Measurements from ENCODE around the gene SRSF12.
"Not testable (repeated sequence)": the region's sequence is repeated elsewhere in the genome, so short reads cannot be mapped to it uniquely, and the experiment has no call there.

SRSF12 gene

DNA sequence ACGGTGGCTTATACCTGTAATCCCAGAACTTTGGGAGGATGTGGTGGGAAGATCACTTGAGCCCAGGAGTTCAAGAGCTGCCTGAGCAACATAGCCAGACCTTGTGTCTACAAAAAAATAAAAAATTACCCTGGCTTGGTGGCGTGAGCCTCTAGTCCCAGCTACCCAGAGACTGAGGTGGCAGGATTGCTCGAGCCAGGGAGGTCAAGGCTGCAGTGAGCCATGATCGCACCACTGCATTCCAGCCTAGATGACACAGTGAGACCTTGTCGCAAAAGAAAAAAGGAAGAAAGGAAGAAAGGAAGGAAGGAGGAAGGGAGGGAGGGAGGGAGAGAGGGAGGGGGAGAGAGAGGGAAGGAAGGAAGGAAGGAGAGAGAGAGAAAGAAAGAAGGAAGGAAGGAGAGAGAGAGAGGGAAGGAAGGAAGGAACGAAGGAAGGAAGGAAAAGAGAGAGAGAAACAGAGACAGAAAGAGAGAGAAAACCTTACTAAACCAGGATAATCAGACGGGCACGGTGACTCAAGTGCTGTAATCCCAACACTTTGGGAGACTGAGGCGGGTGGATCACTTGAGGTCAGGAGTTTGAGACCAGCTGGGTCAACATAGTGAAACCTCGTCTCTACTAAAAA lies 48.2 kb downstream of the SRSF12 start:
- WGBS, 2 experiments (ENCODE audit: insufficient coverage in 2 of 2) = 86 to 94% methylated on average over 9 to 10 of the region's 10 CpGs
- Histone ChIP-seq H3K27ac (ENCODE audit: low read depth, low read length, severe bottlenecking) (no peak overlapping the region), H3K36me3 (ENCODE audit: control insufficient read depth, insufficient read depth, low read length) (no peaks in the 10 kb centered on the region), H3K4me1 (ENCODE audit: control insufficient read depth, insufficient read depth, low read length, poor library complexity, severe bottlenecking) (no peaks in the 10 kb centered on the region), H3K4me3 (ENCODE audit: extremely low read depth, insufficient read depth, low read length, poor library complexity, severe bottlenecking) (no peak overlapping the region), H3K9me3 (ENCODE audit: control insufficient read depth, low read length) (no peaks in the 10 kb centered on the region)

- Histone ChIP-seq H3K4me3 (ENCODE audit: extremely low read depth, insufficient read depth, low read length, poor library complexity, severe bottlenecking) (no peak overlapping the region), H3K4me1 (ENCODE audit: control insufficient read depth, insufficient read depth, low read length, poor library complexity, severe bottlenecking) (no peaks in the 10 kb centered on the region)
- WGBS, 2 experiments (ENCODE audit: insufficient coverage in 2 of 2) = no CpG with 5 or more reads among the region's 1 CpG
Measured at GRCh38 chr6:89068695-89069094, 49.2 kb downstream of the SRSF12 start.

GRCh38 chr6:89067796-89068195 lies 50.1 kb downstream of the SRSF12 start:
- no peaks in the 10 kb centered on the region for H3K9me3 ChIP-seq (ENCODE audit: control insufficient read depth, low read length)
- H3K4me3 ChIP-seq (ENCODE audit: extremely low read depth, insufficient read depth, low read length, poor library complexity, severe bottlenecking) = no peak overlapping the region
- no peaks in the 10 kb centered on the region for H3K4me1 ChIP-seq (ENCODE audit: control insufficient read depth, insufficient read depth, low read length, poor library complexity, severe bottlenecking)
- no peaks in the 10 kb centered on the region for H3K36me3 ChIP-seq (ENCODE audit: control insufficient read depth, insufficient read depth, low read length)
- no peak overlapping the region for H3K27ac ChIP-seq (ENCODE audit: low read depth, low read length, severe bottlenecking)

More at GRCh38 chr6:89068695-89069094, 49.2 kb downstream of the SRSF12 start:
- Histone ChIP-seq H3K9me3 (ENCODE audit: control insufficient read depth, low read length) (no peaks in the 10 kb centered on the region), H3K27ac (ENCODE audit: low read depth, low read length, severe bottlenecking) (no peak overlapping the region), H3K36me3 (ENCODE audit: control insufficient read depth, insufficient read depth, low read length) (no peaks in the 10 kb centered on the region)

- no peak overlapping the region for H3K4me3 ChIP-seq (ENCODE audit: extremely low read depth, insufficient read depth, low read length, poor library complexity, severe bottlenecking)
- no peaks in the 10 kb centered on the region for H3K9me3 ChIP-seq (ENCODE audit: control insufficient read depth, low read length)
- no peaks in the 10 kb centered on the region for H3K36me3 ChIP-seq (ENCODE audit: control insufficient read depth, insufficient read depth, low read length)
- H3K4me1 ChIP-seq (ENCODE audit: control insufficient read depth, insufficient read depth, low read length, poor library complexity, severe bottlenecking) = no peaks in the 10 kb centered on the region
- WGBS, 2 experiments (ENCODE audit: insufficient coverage in 2 of 2) = 68% methylated on average over 3 of the region's 4 CpGs; no CpG with 5 or more reads in 1 of the 2 experiments
- H3K27ac ChIP-seq (ENCODE audit: low read depth, low read length, severe bottlenecking) = no peak overlapping the region
Measured at GRCh38 chr6:89066940-89067646, 50.8 kb downstream of the SRSF12 start.

- H3K36me3 ChIP-seq (ENCODE audit: control insufficient read depth, insufficient read depth, low read length); H3K27ac ChIP-seq (ENCODE audit: low read depth, low read length, severe bottlenecking); H3K9me3 ChIP-seq (ENCODE audit: control insufficient read depth, low read length); H3K4me3 ChIP-seq (ENCODE audit: extremely low read depth, insufficient read depth, low read length, poor library complexity, severe bottlenecking); H3K4me1 ChIP-seq (ENCODE audit: control insufficient read depth, insufficient read depth, low read length, poor library complexity, severe bottlenecking): not testable (repeated sequence)
- WGBS, 2 experiments (ENCODE audit: insufficient coverage in 2 of 2) = 96% methylated on average over 4 of the region's 9 CpGs; no CpG with 5 or more reads in 1 of the 2 experiments
Measured at GRCh38 chr6:89066121-89066520, 51.8 kb downstream of the SRSF12 start.

DNA sequence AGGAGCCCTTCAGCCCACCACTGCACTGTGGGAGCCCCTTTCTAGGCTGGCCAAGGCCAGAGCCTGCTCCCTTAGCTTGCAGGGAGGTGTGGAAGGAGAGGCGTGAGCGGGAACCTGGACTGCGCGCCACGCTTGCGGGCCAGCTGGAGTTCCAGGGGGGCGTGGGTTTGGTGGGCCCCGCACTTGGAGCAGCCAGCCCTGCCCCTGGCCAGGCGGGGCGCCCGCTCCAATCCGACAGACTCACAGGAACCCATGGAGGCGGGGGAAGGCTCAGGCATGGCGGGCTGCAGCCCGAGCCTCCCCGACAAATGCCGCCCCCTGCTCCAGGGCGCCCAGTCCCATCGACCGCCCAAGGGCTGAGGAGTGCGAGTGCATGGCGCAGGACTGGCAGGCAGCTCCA lies 52.9 kb downstream of the SRSF12 start:
- not testable (repeated sequence) for H3K36me3 ChIP-seq (ENCODE audit: control insufficient read depth, insufficient read depth, low read length); H3K4me1 ChIP-seq (ENCODE audit: control insufficient read depth, insufficient read depth, low read length, poor library complexity, severe bottlenecking); H3K9me3 ChIP-seq (ENCODE audit: control insufficient read depth, low read length); H3K27ac ChIP-seq (ENCODE audit: low read depth, low read length, severe bottlenecking); H3K4me3 ChIP-seq (ENCODE audit: extremely low read depth, insufficient read depth, low read length, poor library complexity, severe bottlenecking)
- WGBS, 2 experiments (ENCODE audit: insufficient coverage in 2 of 2) = 93 to 94% methylated on average over 12 to 21 of the region's 22 CpGs

GRCh38 chr6:89063881-89064280 lies 54.0 kb downstream of the SRSF12 start:
- Histone ChIP-seq H3K27ac (ENCODE audit: low read depth, low read length, severe bottlenecking) (no peak overlapping the region), H3K36me3 (ENCODE audit: control insufficient read depth, insufficient read depth, low read length) (no peaks in the 10 kb centered on the region)

GRCh38 chr6:89059227-89059626 lies 58.6 kb downstream of the SRSF12 start:
- no peaks in the 10 kb centered on the region for H3K36me3 ChIP-seq (ENCODE audit: control insufficient read depth, insufficient read depth, low read length)
- H3K4me3 ChIP-seq (ENCODE audit: extremely low read depth, insufficient read depth, low read length, poor library complexity, severe bottlenecking) = no peak overlapping the region
- no peak overlapping the region for H3K27ac ChIP-seq (ENCODE audit: low read depth, low read length, severe bottlenecking)
- H3K4me1 ChIP-seq (ENCODE audit: control insufficient read depth, insufficient read depth, low read length, poor library complexity, severe bottlenecking) = peaks cover 4% of the 10 kb centered on the region
- WGBS, 2 experiments (ENCODE audit: insufficient coverage in 2 of 2) = 97 to 100% methylated on average over 1 to 3 of the region's 12 CpGs
- no peaks in the 10 kb centered on the region for H3K9me3 ChIP-seq (ENCODE audit: control insufficient read depth, low read length)

More at GRCh38 chr6:89063881-89064280, 54.0 kb downstream of the SRSF12 start:
- WGBS, 2 experiments (ENCODE audit: insufficient coverage in 2 of 2) = 92 to 100% methylated on average over 1 of the region's 1 CpG
- H3K4me1 ChIP-seq (ENCODE audit: control insufficient read depth, insufficient read depth, low read length, poor library complexity, severe bottlenecking) = peaks cover 2% of the 10 kb centered on the region
- no peak overlapping the region for H3K4me3 ChIP-seq (ENCODE audit: extremely low read depth, insufficient read depth, low read length, poor library complexity, severe bottlenecking)
- H3K9me3 ChIP-seq (ENCODE audit: control insufficient read depth, low read length) = no peaks in the 10 kb centered on the region

DNA sequence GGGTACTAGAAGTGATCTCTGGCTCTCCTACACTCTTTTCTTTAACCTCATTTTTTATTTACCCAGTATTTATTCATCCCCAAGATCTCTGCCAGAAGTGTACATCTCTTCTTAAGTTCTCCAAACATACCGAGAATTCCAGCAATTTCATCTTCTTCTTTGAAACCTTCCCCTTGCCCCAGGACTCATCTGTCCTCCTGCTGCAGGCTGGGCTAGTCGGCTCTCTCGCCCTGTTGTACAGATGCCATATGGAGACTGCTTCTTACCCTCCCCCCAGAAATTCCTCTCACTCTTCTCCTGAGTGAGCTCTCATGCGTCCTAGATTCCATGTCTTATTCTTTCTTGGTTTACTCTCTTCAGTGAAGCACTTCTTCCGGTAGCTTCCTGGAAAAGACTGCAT lies 59.2 kb downstream of the SRSF12 start:
- H3K36me3 ChIP-seq (ENCODE audit: control insufficient read depth, insufficient read depth, low read length) = no peaks in the 10 kb centered on the region
- WGBS, 2 experiments (ENCODE audit: insufficient coverage in 2 of 2) = 55 to 83% methylated on average over 4 of the region's 5 CpGs
- no peak overlapping the region for H3K27ac ChIP-seq (ENCODE audit: low read depth, low read length, severe bottlenecking)
- no peak overlapping the region for H3K4me3 ChIP-seq (ENCODE audit: extremely low read depth, insufficient read depth, low read length, poor library complexity, severe bottlenecking)
- peaks cover 4% of the 10 kb centered on the region for H3K4me1 ChIP-seq (ENCODE audit: control insufficient read depth, insufficient read depth, low read length, poor library complexity, severe bottlenecking)
- no peaks in the 10 kb centered on the region for H3K9me3 ChIP-seq (ENCODE audit: control insufficient read depth, low read length)

GRCh38 chr6:89057759-89058158 lies 60.1 kb downstream of the SRSF12 start:
- no peaks in the 10 kb centered on the region for H3K36me3 ChIP-seq (ENCODE audit: control insufficient read depth, insufficient read depth, low read length)
- no peaks in the 10 kb centered on the region for H3K9me3 ChIP-seq (ENCODE audit: control insufficient read depth, low read length)
- WGBS, 2 experiments (ENCODE audit: insufficient coverage in 2 of 2) = no CpG with 5 or more reads among the region's 2 CpGs
- no peak overlapping the region for H3K4me3 ChIP-seq (ENCODE audit: extremely low read depth, insufficient read depth, low read length, poor library complexity, severe bottlenecking)
- H3K4me1 ChIP-seq (ENCODE audit: control insufficient read depth, insufficient read depth, low read length, poor library complexity, severe bottlenecking) = peaks cover 4% of the 10 kb centered on the region
- no peak overlapping the region for H3K27ac ChIP-seq (ENCODE audit: low read depth, low read length, severe bottlenecking)

- Histone ChIP-seq H3K27ac (ENCODE audit: low read depth, low read length, severe bottlenecking) (no peak overlapping the region), H3K4me1 (ENCODE audit: control insufficient read depth, insufficient read depth, low read length, poor library complexity, severe bottlenecking) (peaks cover 4% of the 10 kb centered on the region), H3K9me3 (ENCODE audit: control insufficient read depth, low read length) (no peaks in the 10 kb centered on the region), H3K4me3 (ENCODE audit: extremely low read depth, insufficient read depth, low read length, poor library complexity, severe bottlenecking) (no peak overlapping the region), H3K36me3 (ENCODE audit: control insufficient read depth, insufficient read depth, low read length) (no peaks in the 10 kb centered on the region)
- 100% methylated on average over 1 of the region's 4 CpGs; no CpG with 5 or more reads in 1 of the 2 experiments for WGBS, 2 experiments (ENCODE audit: insufficient coverage in 2 of 2)
Measured at GRCh38 chr6:89054208-89054607, 63.7 kb downstream of the SRSF12 start.
